Muscle of back (tissue), 13 donors: ENCODE data around the gene C1orf210. TPM values are rescaled to one million over a fixed set of nuclear protein-coding genes. Genes with fewer than 3 reads are reported as not detected.

ENCODE experiments used
- DNase-seq, 3 donors: peaks; one replicate each; pipeline versions ENCODE4 v3.0.0 to v3.0.0-alpha.2; 2013
- long read RNA-seq, 9 donors: transcript quantifications; one replicate each; lab custom pipeline, GENCODE V29; 2026
- polyA plus RNA-seq, 10 donors: library from polyadenylated mRNA; unstranded; fragments of 120-200 nt; gene quantifications; one replicate each; pipeline ENCODE4 v1.2.1, GENCODE V29; 2013; ENCODE audit not compliant: insufficient read length in 10 of 10

C1orf210 gene
- polyA plus RNA-seq: under 1 TPM in 3 of 10 donors, not detected in 7; 0.13 to 0.49 (median 0.37) TPM
- long read RNA-seq, donor 1: 0 reads
- long read RNA-seq, donor 2: 0 reads
- long read RNA-seq, donor 3: 0 reads
- long read RNA-seq, donor 4: 0 reads
- long read RNA-seq, donor 5: 0 reads
- long read RNA-seq, donor 6: 0 reads
- long read RNA-seq, donor 7: 0 reads
- long read RNA-seq, donor 8: 0 reads
- long read RNA-seq, donor 9: 0 reads

DNA sequence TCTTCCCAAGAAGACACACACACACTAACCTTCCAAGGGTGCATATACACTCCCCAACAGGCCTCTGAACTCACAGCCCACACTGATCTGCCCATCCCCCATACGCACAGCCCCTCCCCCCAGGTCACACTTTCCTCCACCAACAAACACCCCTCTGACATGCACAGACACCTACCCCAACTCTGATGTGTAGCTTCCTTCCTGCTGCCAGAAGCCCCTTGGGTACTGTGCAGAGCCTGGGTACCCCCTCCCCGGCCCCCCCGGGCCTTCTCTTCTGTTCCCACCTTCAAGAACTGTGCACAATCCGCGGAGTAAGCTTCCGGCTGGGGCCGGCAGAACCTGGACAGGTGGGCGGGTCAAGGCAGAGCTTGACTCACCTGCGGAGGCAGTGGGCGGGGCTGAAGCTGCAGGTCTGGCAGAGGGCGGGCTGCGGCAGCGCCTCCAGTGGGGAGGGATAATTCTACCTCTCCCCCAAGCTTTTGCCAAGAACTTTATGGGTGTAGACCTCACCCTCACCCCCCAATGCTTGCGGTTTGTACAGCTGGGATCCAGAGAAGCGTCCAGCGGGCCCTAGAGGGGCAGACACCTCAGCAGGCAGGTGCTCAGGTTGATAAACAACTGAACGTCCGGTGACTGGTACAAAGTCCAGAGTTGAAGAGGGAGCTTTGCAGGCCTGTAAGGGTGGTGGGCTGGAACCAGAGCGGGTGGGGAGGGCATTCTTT is at the start of gene C1orf210:
C1orf210 (minus strand) TSS at position 313 of the 722 bp plus-strand sequence. CDS start 2,311 bp downstream, outside the sequence.
- DNase-seq: no peak

DNA sequence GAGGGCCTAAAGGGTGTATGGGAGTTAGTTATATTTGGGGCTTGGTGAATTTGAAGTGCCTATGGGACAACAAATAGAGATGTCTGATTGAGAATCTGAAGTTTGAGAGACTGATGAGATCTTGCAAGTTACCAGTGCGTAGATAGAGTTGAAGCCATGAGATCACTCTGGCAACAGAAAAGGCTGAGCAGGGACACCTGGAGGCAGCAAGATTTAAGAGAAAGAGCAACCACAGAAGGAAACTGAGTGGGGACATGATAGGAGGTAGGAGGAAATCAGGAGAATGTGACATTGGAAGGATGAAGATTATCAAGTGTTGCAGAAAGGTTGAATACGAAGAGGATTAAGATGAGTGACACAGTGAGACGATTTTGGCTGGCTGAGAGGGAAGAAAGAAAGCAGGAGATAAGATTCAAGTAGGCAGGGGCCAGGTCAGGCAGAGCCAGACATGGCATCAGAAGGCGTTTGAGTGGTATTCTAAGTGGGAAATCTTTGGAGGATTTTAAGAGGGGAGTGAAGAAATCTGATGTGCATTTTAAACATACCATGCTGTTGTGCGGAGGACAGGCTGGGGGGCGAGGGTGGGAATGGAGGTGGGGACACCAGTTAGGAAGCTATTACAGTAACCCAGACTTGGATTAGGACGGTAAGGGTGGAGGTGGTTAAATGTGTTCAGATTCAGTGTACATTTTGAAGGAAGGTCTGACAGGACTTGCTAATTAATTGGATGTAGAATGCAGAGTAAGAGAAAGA is 49.2 kb upstream of the C1orf210 start:
- DNase-seq: no peak

DNA sequence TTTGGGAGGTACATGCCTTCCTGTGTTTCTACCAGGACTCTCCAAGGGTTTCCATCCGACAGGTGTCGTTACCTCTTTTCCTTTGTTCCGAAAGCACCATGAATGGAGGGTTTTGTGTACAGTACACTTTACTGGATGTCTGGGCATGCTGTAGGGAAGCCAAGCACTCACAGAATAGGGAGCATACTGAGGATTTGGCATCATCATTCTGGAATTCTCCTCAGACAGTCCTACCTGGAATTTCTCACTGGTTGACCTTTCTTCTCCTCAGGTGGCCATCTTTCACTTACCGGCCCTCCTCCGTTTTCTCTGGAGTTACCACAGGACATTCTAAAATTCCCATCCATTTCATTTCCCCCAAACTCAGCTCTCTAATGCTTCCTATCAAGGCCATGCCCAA is 46.3 kb upstream of the C1orf210 start:
- no peak for DNase-seq

DNA sequence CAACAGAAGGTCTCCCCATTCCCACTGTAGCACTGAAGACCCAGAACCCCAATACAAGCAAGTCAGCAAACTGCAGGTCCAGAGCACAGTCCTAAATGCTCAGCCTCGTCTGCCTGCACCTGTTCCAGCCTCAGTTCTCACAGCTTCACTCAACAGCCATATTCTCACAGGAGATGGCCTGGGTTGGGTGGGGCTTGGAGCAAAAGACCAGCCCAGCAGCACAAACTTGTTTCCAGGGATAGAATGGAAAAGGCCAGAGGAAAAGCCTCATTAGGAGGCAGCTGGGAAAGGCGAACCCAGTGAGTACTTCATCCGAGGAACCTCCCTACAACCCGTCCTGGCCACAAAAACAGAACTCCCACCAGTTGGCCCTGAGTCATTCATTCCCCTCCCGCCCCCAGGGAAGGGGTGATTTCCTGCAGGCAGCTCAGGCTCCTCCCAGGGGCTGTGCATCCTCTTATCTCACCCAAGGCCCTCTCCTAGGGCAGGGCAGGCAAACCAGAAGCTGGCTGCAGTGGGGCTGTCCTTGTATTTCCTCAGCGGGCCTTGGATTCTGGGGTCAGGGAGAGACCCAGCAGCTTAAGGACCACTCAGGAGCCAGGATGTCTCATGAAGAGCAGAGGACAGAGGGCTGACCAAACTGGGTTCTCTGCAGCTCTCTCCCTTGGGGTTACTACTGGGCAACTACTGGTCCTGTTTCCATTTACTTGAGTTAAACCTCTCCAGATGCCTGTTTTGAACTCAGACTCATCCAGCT is 44.8 kb upstream of the C1orf210 start:
- DNase-seq: peak; percentile 16 to 50 (median 47)

DNA sequence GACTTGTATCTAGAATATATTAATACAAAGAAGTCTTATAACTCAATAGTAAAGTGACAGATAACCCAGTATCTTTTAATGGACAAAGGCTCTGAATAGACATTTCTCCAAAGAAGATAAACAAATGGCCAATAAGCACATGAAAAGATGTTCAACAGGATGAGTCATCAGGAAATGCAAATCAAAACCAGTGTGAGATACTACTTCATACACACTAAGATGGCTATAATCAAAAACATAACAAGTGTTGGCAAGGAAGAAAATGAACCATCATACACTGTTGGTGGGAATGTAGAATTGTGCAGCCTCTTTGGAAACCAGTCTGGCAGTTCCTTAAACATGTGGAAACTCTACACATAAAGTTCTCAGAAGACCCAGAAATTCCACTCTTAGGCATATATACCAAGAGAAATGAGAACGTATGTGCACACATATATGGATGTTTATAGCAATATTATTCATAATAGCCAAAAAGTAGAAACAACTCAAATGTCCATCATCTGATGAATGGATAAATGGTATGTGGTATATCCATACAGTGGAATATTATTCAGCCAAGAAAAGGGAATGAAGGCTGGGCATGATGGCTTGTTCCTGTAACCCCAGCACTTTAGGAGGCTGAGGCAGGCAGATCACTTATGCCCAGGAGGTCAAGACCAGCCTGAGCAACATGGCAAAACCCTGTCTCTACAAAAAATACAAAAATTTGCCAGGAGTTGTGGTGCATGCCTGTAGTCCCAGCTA is 42.3 kb upstream of the C1orf210 start:
- DNase-seq: no peak

DNA sequence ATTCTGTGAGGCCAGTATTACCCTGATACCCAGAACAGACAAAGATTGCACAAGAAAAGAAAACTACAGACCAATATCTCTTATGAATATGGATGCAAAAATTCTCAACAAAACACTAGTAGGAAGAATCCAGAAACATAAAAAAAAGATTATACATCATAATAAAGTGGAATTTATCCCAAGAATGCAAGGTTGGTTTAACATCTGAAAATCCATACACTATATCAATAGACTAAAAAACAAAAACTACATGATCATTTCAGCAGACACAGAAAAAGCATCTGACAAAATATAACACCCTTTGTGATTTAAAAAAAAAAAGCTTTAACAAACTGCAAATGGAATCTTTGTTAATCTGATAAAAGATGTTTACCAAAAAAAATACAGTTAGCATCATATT is 40.0 kb upstream of the C1orf210 start:
- no peak for DNase-seq

DNA sequence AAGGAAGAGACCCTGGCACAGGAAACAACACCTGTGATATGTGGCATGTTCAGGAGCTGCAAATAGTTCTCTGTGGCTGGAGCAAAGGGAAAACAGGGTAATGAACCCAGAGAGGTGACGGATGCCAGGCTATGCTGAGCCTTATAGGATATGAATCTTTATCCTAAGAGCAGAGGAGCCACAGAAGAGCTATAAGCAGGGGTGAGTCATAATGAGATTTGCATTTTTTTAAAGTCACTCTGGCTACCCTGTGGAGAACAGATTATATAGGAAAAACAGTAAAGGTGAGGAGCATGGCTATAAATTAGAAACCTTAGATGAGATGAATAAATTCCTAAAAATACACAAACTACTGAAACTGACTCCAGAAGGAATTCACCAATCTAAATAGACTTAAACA is 39.4 kb upstream of the C1orf210 start:
- DNase-seq: no peak

DNA sequence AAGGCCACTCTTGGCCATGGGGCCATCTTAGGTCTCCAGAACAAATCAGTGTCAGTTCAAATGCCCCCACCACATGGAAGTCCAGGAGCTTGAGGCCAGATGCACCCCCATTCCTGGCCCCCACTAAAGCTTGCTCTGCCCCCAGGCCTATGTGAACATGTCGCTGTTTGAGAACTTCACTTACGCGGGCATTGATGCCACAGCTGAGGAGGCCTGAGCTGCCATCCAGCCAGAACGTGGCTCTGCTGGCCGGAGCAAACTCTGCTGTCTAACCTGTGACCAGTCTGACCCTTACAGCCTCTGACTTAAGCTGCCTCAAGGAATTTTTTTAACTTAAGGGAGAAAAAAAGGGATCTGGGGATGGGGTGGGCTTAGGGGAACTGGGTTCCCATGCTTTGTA is 37.1 kb upstream of the C1orf210 start:
- no peak for DNase-seq

DNA sequence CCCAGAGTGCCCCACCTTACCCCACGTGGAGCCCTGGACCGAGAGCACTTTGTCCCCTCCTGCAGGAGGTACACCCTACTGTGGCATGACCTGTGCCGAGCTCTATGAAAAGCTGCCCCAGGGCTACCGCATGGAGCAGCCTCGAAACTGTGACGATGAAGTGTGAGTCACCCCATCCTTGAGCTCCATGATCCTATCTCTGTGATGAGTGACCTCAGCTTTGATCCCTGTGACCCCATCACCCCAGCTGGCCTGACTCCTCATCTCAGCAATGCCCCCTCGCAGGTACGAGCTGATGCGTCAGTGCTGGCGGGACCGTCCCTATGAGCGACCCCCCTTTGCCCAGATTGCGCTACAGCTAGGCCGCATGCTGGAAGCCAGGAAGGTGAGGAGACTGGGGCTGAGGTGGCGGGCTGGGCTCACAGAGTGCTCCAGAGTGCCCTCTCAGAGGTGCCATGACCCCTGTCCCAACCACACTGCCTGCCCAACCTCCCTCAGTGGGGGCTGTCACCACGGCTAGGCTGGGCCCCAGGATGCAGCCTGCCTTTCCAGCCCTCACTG is 36.0 kb upstream of the C1orf210 start:
- no peak for DNase-seq

DNA sequence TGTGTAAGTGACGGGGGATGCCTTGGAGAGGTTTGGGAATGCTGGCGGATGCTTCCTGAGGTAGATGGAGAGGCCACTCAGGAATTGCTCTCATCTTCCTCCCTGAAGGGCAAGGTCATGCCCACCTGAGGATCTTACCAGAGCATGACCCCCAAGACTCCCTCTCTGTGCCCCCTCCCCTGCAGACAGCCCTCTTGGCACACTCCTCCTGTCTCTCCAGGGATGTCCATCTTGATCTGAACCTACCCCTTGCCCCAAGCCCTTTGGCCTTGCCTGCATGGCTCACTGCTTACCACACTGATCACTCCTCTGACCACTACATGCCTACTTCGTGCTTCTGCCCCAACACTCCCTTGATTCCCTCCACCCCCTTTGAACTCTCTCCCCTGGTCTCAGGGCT is 34.4 kb upstream of the C1orf210 start:
- DNase-seq: no peak

DNA sequence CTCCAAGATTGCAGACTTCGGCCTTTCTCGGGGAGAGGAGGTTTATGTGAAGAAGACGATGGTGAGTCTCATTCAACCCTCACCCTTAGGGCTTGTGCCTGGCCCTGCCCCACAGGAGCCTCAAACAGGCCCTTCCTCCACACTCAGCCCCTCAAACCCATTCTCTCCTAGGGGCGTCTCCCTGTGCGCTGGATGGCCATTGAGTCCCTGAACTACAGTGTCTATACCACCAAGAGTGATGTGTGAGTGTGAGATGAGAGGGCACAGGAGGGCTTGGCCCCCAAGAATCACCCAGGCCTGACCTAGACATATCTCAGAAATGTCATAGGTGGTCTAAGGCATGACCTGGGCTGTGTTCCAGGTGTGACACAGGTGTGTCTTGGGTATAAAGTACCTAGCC is 33.9 kb upstream of the C1orf210 start:
- no peak for DNase-seq

DNA sequence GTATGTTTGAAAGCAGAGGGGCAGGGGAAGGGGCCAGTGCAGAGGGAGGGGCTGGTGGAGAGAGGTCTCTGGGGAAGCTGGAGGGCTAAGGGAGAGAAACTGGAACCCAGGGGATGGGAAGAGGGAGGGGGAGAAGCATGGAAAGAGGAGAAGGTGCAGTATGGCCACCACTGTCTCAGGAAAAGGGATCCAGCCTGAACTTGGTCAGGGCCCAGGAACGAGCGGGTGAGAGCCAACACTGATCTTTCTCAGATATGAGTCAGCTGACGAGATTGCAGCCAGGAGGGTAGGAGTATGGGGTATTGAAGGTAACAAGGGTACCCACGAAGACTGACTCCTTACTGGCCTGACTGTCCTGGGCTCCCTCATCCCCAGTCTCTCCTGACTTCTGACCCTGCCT is 33.5 kb upstream of the C1orf210 start:
- no peak for DNase-seq

DNA sequence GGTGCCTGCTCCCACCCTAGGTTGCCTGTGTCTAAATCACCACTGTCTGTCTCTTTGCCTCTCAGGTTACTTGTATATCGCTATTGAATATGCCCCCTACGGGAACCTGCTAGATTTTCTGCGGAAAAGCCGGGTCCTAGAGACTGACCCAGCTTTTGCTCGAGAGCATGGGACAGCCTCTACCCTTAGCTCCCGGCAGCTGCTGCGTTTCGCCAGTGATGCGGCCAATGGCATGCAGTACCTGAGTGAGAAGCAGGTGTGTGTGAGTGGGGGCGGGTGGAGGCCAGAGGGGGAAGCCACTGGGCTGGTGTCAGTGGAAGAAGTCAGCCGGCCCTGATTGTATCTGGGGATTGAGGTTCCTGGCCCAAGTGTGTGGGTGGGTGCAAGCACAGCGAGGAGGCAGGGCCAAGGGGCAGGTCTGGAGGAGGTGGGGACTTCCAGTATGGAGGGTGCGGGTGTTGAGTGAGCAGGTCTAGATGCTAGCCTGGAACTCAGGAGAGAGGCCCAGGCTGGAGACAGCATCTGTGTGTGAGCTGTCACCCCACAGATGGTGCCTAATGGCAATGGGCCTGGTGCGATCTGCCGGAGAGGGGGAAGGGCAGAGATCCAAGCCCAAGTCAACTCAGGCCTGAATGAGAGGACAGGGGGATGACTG is 32.6 kb upstream of the C1orf210 start:
- DNase-seq: no peak

DNA sequence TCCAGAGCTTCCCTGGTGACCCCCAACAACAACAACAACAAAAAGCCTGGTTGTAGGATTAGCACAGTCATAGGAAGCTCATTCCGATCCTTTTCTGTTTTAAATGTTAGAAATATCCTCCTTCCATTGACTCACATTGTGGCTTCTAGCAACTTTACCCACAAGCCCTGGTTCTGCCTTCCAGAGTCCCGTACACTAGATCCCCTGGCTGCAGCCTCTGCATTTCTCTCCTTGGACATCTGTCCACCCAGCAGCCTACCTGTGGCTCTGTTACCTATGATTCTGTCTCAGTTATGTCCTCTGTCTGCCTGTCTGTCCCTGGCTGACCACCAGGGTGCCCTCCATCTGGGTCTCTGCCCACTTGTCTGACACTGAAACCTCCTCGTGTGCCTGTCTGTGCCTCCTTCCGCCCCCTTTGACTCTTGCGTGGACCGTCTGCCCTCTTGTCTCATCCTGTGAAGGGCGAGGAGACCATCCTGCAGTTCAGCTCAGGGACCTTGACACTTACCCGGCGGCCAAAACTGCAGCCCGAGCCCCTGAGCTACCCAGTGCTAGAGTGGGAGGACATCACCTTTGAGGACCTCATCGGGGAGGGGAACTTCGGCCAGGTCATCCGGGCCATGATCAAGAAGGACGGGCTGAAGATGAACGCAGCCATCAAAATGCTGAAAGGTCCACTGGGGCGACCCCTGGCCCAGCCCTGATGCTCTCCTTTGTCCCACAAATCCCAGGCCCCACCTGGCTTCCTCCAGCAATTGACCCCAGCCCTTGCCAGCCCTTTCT is 31.5 kb upstream of the C1orf210 start:
- no peak for DNase-seq

DNA sequence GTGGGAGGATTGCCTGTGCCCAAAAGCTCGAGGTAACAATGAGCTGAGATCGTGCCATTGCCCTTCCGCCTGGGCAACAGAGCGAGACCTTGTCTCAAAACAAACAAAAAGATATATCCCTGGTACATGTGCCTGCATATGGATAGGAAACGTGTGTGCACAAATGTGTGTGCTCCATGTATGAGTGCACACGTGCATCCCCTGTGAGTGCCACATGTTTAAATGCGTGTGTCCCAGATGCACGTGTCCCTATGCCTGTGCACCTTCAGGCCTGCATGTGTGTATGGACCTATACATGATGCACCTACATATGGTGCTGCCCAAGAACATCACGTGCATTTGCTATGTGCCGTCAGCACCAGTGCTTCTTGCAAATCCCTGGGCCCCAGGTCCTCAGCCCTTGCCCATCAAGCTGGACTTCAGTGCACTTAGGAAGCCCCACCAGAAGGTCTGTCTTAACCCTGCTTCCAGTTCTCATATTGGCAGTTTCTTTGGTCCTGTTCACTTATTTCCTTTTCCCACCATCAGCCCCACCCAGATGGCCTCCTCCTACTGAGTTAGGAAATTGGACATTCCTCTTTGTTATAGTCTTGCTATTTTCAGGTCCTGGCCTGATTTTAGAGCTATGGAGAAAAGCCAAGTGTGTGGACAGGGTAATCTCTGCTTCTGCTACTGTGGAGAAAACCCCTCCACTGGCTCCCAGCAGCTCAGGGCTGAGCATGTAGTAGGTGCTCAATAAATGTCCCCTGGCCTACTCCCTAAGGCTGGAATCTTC is 30.8 kb upstream of the C1orf210 start:
- no peak for DNase-seq

DNA sequence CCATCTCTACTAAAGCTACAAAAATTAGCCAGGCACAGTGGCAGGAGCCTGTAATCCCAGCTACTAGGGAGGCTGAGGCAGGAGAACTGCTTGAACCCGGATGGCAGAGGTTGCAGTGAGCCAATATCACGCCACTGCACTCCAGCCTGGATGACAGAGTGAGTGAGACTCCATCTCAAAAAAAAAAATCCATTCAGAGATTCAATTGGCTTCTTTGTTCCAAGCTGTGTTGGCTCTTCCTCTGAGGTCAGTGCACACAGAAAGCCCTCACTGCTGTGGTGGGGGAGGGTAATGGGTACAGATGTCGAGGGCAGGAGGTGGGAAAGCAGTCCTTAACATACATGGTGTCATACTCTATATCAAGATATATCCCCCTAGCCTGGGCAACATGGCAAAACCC is 30.1 kb upstream of the C1orf210 start:
- no peak for DNase-seq

DNA sequence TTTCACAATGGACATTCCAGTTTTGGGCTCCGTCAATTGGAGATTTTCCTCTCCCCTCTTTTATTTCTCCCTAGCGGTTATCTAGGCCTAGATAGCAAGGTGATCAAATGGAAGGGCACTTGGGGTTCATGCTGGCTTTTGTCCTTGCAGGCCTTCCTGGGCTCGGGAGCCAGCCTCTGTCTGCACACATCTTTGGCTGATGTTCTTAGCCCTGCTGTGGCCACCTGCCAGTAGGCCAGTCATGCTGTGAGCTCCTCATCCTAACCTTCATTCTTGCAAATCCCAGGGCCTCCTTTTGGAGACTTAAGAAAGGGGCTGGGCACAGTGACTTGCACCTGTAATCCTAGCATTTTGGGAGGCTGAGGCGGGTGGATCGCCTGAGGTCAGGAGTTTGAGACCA is 28.9 kb upstream of the C1orf210 start:
- DNase-seq: no peak

DNA sequence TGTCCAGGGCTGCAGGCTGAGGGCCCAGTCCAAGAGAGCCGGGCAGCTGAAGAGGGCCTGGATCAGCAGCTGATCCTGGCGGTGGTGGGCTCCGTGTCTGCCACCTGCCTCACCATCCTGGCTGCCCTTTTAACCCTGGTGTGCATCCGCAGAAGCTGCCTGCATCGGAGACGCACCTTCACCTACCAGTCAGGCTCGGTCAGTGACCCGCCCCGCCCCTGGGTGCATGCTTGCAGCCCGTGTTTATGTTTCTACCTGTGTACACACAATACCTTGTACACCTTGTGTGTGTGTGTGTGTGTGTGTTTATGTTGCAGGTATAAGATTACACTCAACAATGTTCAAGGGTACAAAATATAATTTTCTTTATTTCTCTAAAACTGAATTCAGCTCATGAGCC is 28.4 kb upstream of the C1orf210 start:
- DNase-seq: no peak
